AG09309 (cell line): ENCODE results near the gene PDE12.

Experiments
- DNase-seq: peaks from one replicate; pipeline ENCODE4 v3.0.0-alpha.2; 2010; ENCODE audit warnings: low read depth
- H3K4me3 ChIP-seq: 2 replicates; pipeline ENCODE4 v1.5.1; 2011; ENCODE audit warnings: mild to moderate bottlenecking, low read depth, low read length, moderate library complexity; ENCODE audit not compliant: control insufficient read depth
- TF ChIP-seq, protein P1 (sequence below): IDR thresholded peaks from 2 replicates; pipeline ENCODE4 v1.5.1; 2011; ENCODE audit warnings: mild to moderate bottlenecking, low read depth, low read length, inconsistent platforms; ENCODE audit not compliant: insufficient read depth, control insufficient read depth; ENCODE audit errors: missing control alignments

PDE12 gene

DNA sequence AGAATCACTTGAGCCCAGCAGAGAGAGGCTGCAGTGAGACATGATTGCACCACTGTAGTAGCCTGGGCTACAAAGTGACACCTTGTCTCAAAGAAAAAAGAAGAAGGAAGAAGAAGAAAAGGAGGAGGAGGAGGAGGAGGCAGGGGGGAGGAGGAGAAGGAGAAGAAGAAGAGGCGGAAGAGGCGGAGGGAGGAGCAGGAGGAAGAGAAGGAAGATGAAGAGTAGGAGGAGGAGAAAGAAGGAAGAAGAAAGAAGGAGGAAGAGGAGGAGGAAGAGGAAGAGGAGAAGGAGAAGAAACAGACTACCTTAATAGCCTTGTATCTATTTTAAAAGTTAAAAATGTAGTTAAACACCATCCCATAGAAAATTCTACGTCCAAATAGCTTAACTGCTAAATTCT lies 60.2 kb downstream of the PDE12 start:
- TF ChIP-seq, protein P1, sequence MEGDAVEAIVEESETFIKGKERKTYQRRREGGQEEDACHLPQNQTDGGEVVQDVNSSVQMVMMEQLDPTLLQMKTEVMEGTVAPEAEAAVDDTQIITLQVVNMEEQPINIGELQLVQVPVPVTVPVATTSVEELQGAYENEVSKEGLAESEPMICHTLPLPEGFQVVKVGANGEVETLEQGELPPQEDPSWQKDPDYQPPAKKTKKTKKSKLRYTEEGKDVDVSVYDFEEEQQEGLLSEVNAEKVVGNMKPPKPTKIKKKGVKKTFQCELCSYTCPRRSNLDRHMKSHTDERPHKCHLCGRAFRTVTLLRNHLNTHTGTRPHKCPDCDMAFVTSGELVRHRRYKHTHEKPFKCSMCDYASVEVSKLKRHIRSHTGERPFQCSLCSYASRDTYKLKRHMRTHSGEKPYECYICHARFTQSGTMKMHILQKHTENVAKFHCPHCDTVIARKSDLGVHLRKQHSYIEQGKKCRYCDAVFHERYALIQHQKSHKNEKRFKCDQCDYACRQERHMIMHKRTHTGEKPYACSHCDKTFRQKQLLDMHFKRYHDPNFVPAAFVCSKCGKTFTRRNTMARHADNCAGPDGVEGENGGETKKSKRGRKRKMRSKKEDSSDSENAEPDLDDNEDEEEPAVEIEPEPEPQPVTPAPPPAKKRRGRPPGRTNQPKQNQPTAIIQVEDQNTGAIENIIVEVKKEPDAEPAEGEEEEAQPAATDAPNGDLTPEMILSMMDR: no peak
- no peak for DNase-seq

More for the DNA sequence above, 60.2 kb downstream of the PDE12 start:
- no peak overlapping the region for H3K4me3 ChIP-seq
